GM23338 (cell line): ENCODE results near the gene PER1. TPM values are rescaled to one million over a fixed set of nuclear protein-coding genes. Genes with fewer than 3 reads are reported as not detected.

Experiments used
- ATAC-seq: fragments of 200-7000 bp; cut with Tn5 transposase; 3 replicates; pipeline ENCODE4 v1.9.1; 2020
- DNase-seq: peaks from one replicate; pipeline ENCODE4 v3.0.0-alpha.2; 2015; ENCODE audit warnings: low spot score
- H2AFZ ChIP-seq: fragments of 200-600 bp; sonication (generic); 2 replicates; pipeline ENCODE4 v1.8.0; 2016; ENCODE audit warnings: antibody characterized with exemption, mild to moderate bottlenecking, moderate library complexity
- H3F3A ChIP-seq: fragments of 200-600 bp; sonication (generic); replicated peaks from 2 replicates; pipeline ENCODE4 v1.8.0; 2017; ENCODE audit warnings: antibody characterized with exemption, mixed run types, low read depth
- H3K27ac ChIP-seq: fragments of 200-600 bp; sonication (generic); 2 replicates; pipeline ENCODE4 v1.6.1; 2016; ENCODE audit warnings: low read depth
- H3K27me3 ChIP-seq: fragments of 200-600 bp; sonication (generic); 2 replicates; pipeline ENCODE4 v1.8.0; 2016; ENCODE audit warnings: mild to moderate bottlenecking, mixed run types, moderate library complexity; ENCODE audit not compliant: insufficient read depth
- H3K36me3 ChIP-seq: fragments of 200-600 bp; sonication (generic); 2 replicates; pipeline ENCODE4 v1.8.0; 2016; ENCODE audit warnings: mild to moderate bottlenecking; ENCODE audit not compliant: insufficient read depth
- H3K4me1 ChIP-seq: fragments of 200-600 bp; sonication (generic); 2 replicates; pipeline ENCODE4 v1.8.0; 2016; ENCODE audit warnings: mild to moderate bottlenecking, moderate library complexity; ENCODE audit not compliant: insufficient read depth
- H3K4me2 ChIP-seq: fragments of 200-600 bp; sonication (generic); 2 replicates; pipeline ENCODE4 v1.7.1; 2017; ENCODE audit warnings: mixed run types
- H3K4me3 ChIP-seq: fragments of 200-600 bp; sonication (generic); 2 replicates; pipeline ENCODE4 v1.6.1; 2016; ENCODE audit warnings: mixed run types
- H3K79me2 ChIP-seq: fragments of 200-600 bp; sonication (generic); replicated peaks from 2 replicates; pipeline ENCODE4 v1.8.0; 2017; ENCODE audit warnings: mild to moderate bottlenecking; ENCODE audit not compliant: insufficient read depth
- H3K9me2 ChIP-seq: fragments of 200-600 bp; sonication (generic); 2 replicates; pipeline ENCODE4 v1.8.0; 2017; ENCODE audit not compliant: insufficient read depth
- H4K20me1 ChIP-seq: fragments of 200-600 bp; sonication (generic); replicated peaks from 2 replicates; pipeline ENCODE4 v1.8.0; 2017; ENCODE audit warnings: mild to moderate bottlenecking; ENCODE audit not compliant: insufficient read depth
- H3K27ac Mint-ChIP-seq: 2 replicates; pipeline ENCODE4 v1.8.0; 2020; ENCODE audit warnings: inconsistent platforms, mild to moderate bottlenecking, moderate library complexity, mixed read lengths
- H3K27me3 Mint-ChIP-seq: 3 replicates; pipeline ENCODE4 v1.8.0; 2022; ENCODE audit warnings: low read depth, mild to moderate bottlenecking, moderate library complexity, mixed read lengths, inconsistent platforms; ENCODE audit not compliant: insufficient read depth, poor library complexity
- H3K36me3 Mint-ChIP-seq: 3 replicates; pipeline ENCODE4 v1.8.0; 2021; ENCODE audit warnings: low read depth, mild to moderate bottlenecking, inconsistent platforms, moderate library complexity, mixed read lengths
- H3K4me1 Mint-ChIP-seq: 3 replicates; pipeline ENCODE4 v1.8.0; 2020; ENCODE audit warnings: mild to moderate bottlenecking, inconsistent platforms, mixed read lengths
- H3K4me3 Mint-ChIP-seq: 3 replicates; pipeline ENCODE4 v1.8.0; 2021; ENCODE audit warnings: moderate library complexity, mild to moderate bottlenecking, inconsistent platforms, mixed read lengths
- H3K9me3 Mint-ChIP-seq: 3 replicates; pipeline ENCODE4 v1.8.0; 2020; ENCODE audit warnings: moderate library complexity, mild to moderate bottlenecking, inconsistent platforms, mixed read lengths
- CREB1 ChIP-seq: fragments of 250-450 bp; sonication (Bioruptor Pico); IDR thresholded peaks from 2 replicates; pipeline ENCODE4 v1.5.0; 2020; ENCODE audit warnings: low read depth, mild to moderate bottlenecking, moderate library complexity
- ETS1 ChIP-seq: IDR thresholded peaks from 2 replicates; pipeline ENCODE4 v1.6.1; 2016; ENCODE audit warnings: antibody characterized with exemption
- EZH2 ChIP-seq: fragments of 200-600 bp; sonication (generic); IDR thresholded peaks from one replicate; pipeline ENCODE4 v1.8.0; 2017; ENCODE audit warnings: antibody characterized with exemption, mild to moderate bottlenecking, low read depth; ENCODE audit not compliant: unreplicated experiment
- EZH2phosphoT487 ChIP-seq: fragments of 200-600 bp; sonication (generic); IDR thresholded peaks from one replicate; pipeline ENCODE4 v1.8.1; 2018; ENCODE audit warnings: antibody characterized with exemption; ENCODE audit not compliant: unreplicated experiment
- JUNB ChIP-seq: IDR thresholded peaks from one replicate; pipeline ENCODE4 v1.6.1; 2016; ENCODE audit warnings: antibody characterized with exemption; ENCODE audit not compliant: unreplicated experiment
- NANOG ChIP-seq: IDR thresholded peaks from 2 replicates; pipeline ENCODE4 v1.6.1; 2016; ENCODE audit warnings: antibody characterized with exemption, borderline replicate concordance
- POLR2AphosphoS5 ChIP-seq: IDR thresholded peaks from 2 replicates; pipeline ENCODE4 v1.6.1; 2016; ENCODE audit warnings: antibody characterized with exemption, low read depth
- STAT1 ChIP-seq: IDR thresholded peaks from one replicate; pipeline ENCODE4 v1.6.1; 2016; ENCODE audit warnings: antibody characterized with exemption; ENCODE audit not compliant: unreplicated experiment
- ZNF331 ChIP-seq: fragments of 250-450 bp; sonication (Bioruptor Pico); IDR thresholded peaks from 2 replicates; pipeline ENCODE4 v1.5.0; 2020; ENCODE audit warnings: low read depth, mild to moderate bottlenecking, moderate library complexity
- long read RNA-seq: library from polyadenylated mRNA; unstranded; transcript quantifications from one replicate; pipeline ENCODE4 v2.0.0, GENCODE V29; 2020; ENCODE audit not compliant: unreplicated experiment
- polyA plus RNA-seq: library from polyadenylated mRNA; unstranded; fragments of >200 nt; fragmentation: Nextera tagmentation; extraction: Ambion mirVana; gene quantifications from 2 replicates; pipeline ENCODE4 v1.2.1, GENCODE V29; 2016
- total RNA-seq: library from RNA; depleted of rRNA; stranded (reverse); fragments of >200 nt; shearing (Covaris generic); gene quantifications from 2 replicates; pipeline ENCODE4 v1.2.3, GENCODE V29; 2014; rRNA removed
- TF ChIP-seq, protein P1 (sequence below), 2 experiments: fragments of 200-600 bp in 1 of 2; sonication (generic) in 1 of 2; conservative IDR thresholded peaks; 2 replicates each; pipeline versions ENCODE4 v1.5.1 to v1.6.1; 2016 to 2017; ENCODE audit warnings: antibody characterized with exemption in 2 of 2, low read depth in 2 of 2, mild to moderate bottlenecking in 2 of 2, moderate library complexity in 1 of 2

The PER1 gene
- total RNA-seq: 36.1 and 40.5 TPM in 2 replicates
- 12.2 and 12.4 TPM in 2 replicates for polyA plus RNA-seq
- long read RNA-seq, partial matches to known transcripts: 0 of 2 reads
- long read RNA-seq, other reads (novel, unspliced or antisense): 2 of 2 reads

DNA sequence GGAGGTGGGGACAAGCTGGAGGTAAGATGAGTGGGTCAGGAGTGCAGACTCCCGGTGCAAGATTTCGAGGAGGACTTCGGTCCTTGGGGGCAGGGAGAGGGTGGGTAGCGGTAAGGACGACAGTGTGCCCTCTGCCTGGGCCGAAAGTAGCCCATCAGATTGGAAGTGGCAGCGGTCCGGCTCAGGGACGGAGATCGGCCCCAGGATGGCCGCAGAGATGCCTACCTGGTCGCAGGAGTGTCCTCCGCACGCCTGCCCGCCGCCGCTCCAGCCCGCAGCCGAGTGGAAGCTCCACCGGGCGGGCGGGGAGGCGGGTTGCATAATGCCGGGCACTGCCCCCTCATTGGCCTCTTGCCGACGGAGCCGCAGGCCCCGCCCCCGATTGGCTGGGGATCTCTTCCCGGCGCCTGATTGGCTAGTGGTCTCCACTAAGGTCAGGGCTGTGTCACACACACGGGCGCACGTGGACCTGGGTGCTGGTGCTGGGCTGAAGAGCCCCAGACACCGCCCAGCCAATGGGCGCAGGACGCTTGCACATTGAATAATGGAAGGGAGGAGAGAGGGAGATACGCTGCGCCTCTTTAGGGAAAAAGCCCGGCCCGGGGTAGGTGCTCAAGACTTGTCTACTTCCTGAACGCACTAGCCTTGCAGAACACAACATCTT, at the start of gene PER1:
Gene PER1, minus strand, starts transcription at position 293 of the 664 bp plus-strand sequence. CDS start 1,698 bp downstream, outside the sequence.
- Mint-ChIP-seq H3K9me3 (no peaks in the 10 kb centered on the region; the same call in 2 of the 3 replicates), H3K4me1 (peaks cover 17% of the 10 kb centered on the region), H3K27me3 (peaks cover 26% of the 10 kb centered on the region), H3K4me3 (no peak within 1 kb of the TSS; the same call in none of the 3 replicates), H3K27ac (peak within 1 kb of the TSS; percentile 20; the same call in 1 of the 2 replicates), H3K36me3 (peaks cover 20% of the 10 kb centered on the region)
- peak within 1 kb of the TSS; percentile 97 for H3K4me3 ChIP-seq
- H3K79me2 ChIP-seq: peaks cover 6% of the 10 kb centered on the region; the same call in 1 of the 2 replicates
- H3K4me2 ChIP-seq: peak within 1 kb of the TSS; percentile 100
- H2AFZ ChIP-seq: peak within 1 kb of the TSS; percentile 23; the same call in 1 of the 2 replicates
- H3K27ac ChIP-seq: peak within 1 kb of the TSS; percentile 80; the same call in 1 of the 2 replicates
- TF ChIP-seq EZH2 (no peak), ZNF331 (CRISPR knock-in tag) (no peak), JUNB (no peak), ETS1 (no peak), CREB1 (no peak), POLR2AphosphoS5 (peak; percentile 90)
- TF ChIP-seq, protein P1, sequence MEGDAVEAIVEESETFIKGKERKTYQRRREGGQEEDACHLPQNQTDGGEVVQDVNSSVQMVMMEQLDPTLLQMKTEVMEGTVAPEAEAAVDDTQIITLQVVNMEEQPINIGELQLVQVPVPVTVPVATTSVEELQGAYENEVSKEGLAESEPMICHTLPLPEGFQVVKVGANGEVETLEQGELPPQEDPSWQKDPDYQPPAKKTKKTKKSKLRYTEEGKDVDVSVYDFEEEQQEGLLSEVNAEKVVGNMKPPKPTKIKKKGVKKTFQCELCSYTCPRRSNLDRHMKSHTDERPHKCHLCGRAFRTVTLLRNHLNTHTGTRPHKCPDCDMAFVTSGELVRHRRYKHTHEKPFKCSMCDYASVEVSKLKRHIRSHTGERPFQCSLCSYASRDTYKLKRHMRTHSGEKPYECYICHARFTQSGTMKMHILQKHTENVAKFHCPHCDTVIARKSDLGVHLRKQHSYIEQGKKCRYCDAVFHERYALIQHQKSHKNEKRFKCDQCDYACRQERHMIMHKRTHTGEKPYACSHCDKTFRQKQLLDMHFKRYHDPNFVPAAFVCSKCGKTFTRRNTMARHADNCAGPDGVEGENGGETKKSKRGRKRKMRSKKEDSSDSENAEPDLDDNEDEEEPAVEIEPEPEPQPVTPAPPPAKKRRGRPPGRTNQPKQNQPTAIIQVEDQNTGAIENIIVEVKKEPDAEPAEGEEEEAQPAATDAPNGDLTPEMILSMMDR (conservative IDR thresholded peaks at IDR 0.05; ENCODE audit: low read depth in 2 of 2): no peak
- H3K27me3 ChIP-seq: no peaks in the 10 kb centered on the region
- peaks cover 38% of the 10 kb centered on the region; the same call in 1 of the 2 replicates for H3F3A ChIP-seq
- H3K9me2 ChIP-seq: no peaks in the 10 kb centered on the region
- H4K20me1 ChIP-seq: no peaks in the 10 kb centered on the region; the same call in 1 of the 2 replicates
- peaks cover 30% of the 10 kb centered on the region for H3K4me1 ChIP-seq
- ATAC-seq (peak; percentile 56), DNase-seq (peak; percentile 98)
- no peaks in the 10 kb centered on the region for H3K36me3 ChIP-seq

- ATAC-seq: peak; percentile 53
Observed at GRCh38 chr17:8192070-8192815, 40.0 kb upstream of the PER1 start.

More at GRCh38 chr17:8192070-8192815, 40.0 kb upstream of the PER1 start:
- peaks cover 13% of the 10 kb centered on the region for H3K27me3 ChIP-seq
- no peaks in the 10 kb centered on the region for H3K36me3 ChIP-seq
- no peak overlapping the region for H3K27ac Mint-ChIP-seq
- peak; percentile 97 for DNase-seq
- peaks cover 10% of the 10 kb centered on the region for H3F3A ChIP-seq
- peaks cover 7% of the 10 kb centered on the region for H3K4me1 Mint-ChIP-seq
- no peak overlapping the region for H3K4me3 Mint-ChIP-seq
- H3K9me3 Mint-ChIP-seq: no peaks in the 10 kb centered on the region
- H3K4me3 ChIP-seq: peak overlapping the region; percentile 34
- H2AFZ ChIP-seq: no peak overlapping the region
- no peaks in the 10 kb centered on the region; the same call in 2 of the 3 replicates for H3K36me3 Mint-ChIP-seq
- H3K4me1 ChIP-seq: peaks cover 9% of the 10 kb centered on the region
- H3K27me3 Mint-ChIP-seq: peaks cover 11% of the 10 kb centered on the region
- no peaks in the 10 kb centered on the region for H4K20me1 ChIP-seq
- H3K27ac ChIP-seq: peak overlapping the region; percentile 9
- H3K9me2 ChIP-seq: no peaks in the 10 kb centered on the region
- no peak for TF ChIP-seq ZNF331 (CRISPR knock-in tag)
- TF ChIP-seq EZH2phosphoT487: no peak
- TF ChIP-seq NANOG: no peak
- TF ChIP-seq EZH2: no peak
- no peak for TF ChIP-seq STAT1
- TF ChIP-seq POLR2AphosphoS5: peak; percentile 91
- no peaks in the 10 kb centered on the region for H3K79me2 ChIP-seq
- H3K4me2 ChIP-seq: peak overlapping the region; percentile 75
